GM12874 (cell line): ENCODE results near the gene OR6J1.

Experiments
- CTCF ChIP-seq: IDR thresholded peaks from 2 replicates; pipeline ENCODE4 v1.5.1; 2011; ENCODE audit warnings: low read depth, mild to moderate bottlenecking, control low read depth, low read length, moderate library complexity; ENCODE audit not compliant: insufficient read depth

Gene OR6J1

DNA sequence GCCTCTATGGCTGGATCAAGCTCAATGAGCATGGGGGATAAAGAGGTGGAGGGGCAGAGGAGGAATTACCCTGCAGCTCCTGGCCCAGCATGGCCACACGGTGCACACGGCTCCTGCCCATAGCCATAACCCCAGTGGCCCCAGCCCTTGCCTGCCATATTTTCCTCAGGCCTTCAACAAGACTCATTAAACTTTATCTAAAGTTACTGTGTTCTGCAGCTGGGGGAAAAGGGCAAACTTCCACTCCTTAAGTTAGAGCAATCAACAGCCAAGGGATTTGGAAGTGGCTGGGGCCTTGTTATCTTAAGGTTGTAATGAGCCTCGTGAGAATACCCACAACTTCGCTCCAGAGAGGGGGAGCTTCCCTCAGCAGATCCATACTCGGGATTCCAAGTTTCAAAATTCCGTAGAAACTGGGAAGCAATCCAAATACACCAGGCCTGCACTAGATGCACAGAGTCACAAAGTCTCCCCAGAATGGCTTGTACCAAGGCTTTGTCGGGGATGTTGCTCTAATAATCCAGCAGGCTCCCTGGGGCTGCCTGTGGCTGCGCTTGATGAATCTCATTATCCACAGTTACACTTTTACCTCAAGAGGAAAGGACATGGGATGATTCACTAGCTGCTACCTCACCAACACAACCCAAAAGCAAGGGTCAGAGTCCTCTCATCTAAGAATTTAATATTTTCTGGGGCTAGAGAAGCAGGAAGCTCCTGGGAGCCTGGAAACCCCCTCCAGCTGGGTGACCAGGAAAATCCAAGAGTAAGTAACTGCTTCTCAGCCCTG lies 13.0 kb upstream of the OR6J1 start:
- TF ChIP-seq CTCF = no peak

- TF ChIP-seq CTCF = no peak
Observed at GRCh38 chr14:22656226-22656625, 12.1 kb upstream of the OR6J1 start.

- peak; percentile 81 for TF ChIP-seq CTCF
Observed at GRCh38 chr14:22653012-22653621, 9.0 kb upstream of the OR6J1 start.

GRCh38 chr14:22651586-22651985 lies 7.4 kb upstream of the OR6J1 start:
- TF ChIP-seq CTCF = no peak

GRCh38 chr14:22650960-22651521 lies 6.9 kb upstream of the OR6J1 start:
- no peak for TF ChIP-seq CTCF

- no peak for TF ChIP-seq CTCF
Observed at GRCh38 chr14:22650046-22650739, 6.0 kb upstream of the OR6J1 start.

- no peak for TF ChIP-seq CTCF
Observed at GRCh38 chr14:22648506-22648905, 4.4 kb upstream of the OR6J1 start.
